ENCODE results near the gene SMAD6. TPM values are rescaled to one million over a fixed set of nuclear protein-coding genes. Genes with fewer than 3 reads are reported as not detected.

The SMAD6 gene
- total RNA-seq, 1 experiment from 2014 or later, result 19.9 TPM

DNA sequence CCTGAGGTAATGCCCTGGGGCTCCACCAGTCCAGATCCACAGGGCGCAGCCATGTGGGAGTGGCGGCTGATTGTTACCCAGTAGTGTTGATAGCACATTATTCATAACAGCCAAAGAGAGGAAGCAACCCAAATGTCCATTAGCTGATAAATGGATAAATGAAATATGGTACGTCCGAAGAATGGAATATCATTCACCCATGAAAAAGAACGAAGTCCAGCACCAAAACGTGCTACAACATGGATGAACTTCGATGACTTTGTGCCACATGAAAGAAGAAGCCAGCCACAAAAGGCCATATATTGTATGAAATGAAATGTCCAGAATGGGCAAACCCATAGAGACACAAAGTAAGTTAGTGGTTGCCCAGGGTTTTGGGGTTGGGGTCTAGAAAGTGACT, 6.4 kb downstream of the SMAD6 start:
- no peak for ATAC-seq
- ChIA-PET CTCF (no interaction called here), POLR2A (ENCODE audit: unreplicated experiment) (no interaction called here)
- Histone ChIP-seq H3K4me3 (ENCODE audit: low read length) (no peak overlapping the region), H3K9me3 (ENCODE audit: low read length) (no peaks in the 10 kb centered on the region), H3F3A (ENCODE audit: low read length, unreplicated experiment) (no peaks in the 10 kb centered on the region), H3K4me2 (ENCODE audit: low read length) (no peak overlapping the region), H4K20me1 (ENCODE audit: low read length) (peaks cover 13% of the 10 kb centered on the region; the same call in 1 of the 2 replicates), H3K27ac (ENCODE audit: low read length) (no peak overlapping the region), H3K9ac (ENCODE audit: low read length) (no peak overlapping the region), H2AFZ (ENCODE audit: low read length) (no peak overlapping the region), H3K4me1 (ENCODE audit: insufficient read depth, low read length) (peaks cover 15% of the 10 kb centered on the region), H3K79me2 (ENCODE audit: low read length) (peaks cover 43% of the 10 kb centered on the region), H3K36me3 (ENCODE audit: low read depth, low read length) (no peaks in the 10 kb centered on the region), H3K9me2 (replicated peaks; ENCODE audit: low read length) (no peaks in the 10 kb centered on the region), H3K27me3 (ENCODE audit: low read length) (no peaks in the 10 kb centered on the region)
- TF ChIP-seq EZH2phosphoT487 (IDR thresholded peaks at IDR 0.05; ENCODE audit: borderline replicate concordance, low read length) (no peak), EZH2 (IDR thresholded peaks at IDR 0.05; ENCODE audit: low read length, unreplicated experiment) (no peak)
- TF ChIP-seq, protein P1, sequence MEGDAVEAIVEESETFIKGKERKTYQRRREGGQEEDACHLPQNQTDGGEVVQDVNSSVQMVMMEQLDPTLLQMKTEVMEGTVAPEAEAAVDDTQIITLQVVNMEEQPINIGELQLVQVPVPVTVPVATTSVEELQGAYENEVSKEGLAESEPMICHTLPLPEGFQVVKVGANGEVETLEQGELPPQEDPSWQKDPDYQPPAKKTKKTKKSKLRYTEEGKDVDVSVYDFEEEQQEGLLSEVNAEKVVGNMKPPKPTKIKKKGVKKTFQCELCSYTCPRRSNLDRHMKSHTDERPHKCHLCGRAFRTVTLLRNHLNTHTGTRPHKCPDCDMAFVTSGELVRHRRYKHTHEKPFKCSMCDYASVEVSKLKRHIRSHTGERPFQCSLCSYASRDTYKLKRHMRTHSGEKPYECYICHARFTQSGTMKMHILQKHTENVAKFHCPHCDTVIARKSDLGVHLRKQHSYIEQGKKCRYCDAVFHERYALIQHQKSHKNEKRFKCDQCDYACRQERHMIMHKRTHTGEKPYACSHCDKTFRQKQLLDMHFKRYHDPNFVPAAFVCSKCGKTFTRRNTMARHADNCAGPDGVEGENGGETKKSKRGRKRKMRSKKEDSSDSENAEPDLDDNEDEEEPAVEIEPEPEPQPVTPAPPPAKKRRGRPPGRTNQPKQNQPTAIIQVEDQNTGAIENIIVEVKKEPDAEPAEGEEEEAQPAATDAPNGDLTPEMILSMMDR (conservative IDR thresholded peaks at IDR 0.05; ENCODE audit: low read depth, low read length), result no peak
- no peak for DNase-seq
- intact Hi-C loops (cut with micrococcal nuclease), result no loop called here
- BruUV-seq (replicated peaks), result no TSS peak

GRCh38 chr15:66709884-66710283, 7.8 kb downstream of the SMAD6 start:
- Histone ChIP-seq H3K4me1 (ENCODE audit: insufficient read depth, low read length) (peaks cover 9% of the 10 kb centered on the region), H3K9ac (ENCODE audit: low read length) (no peak overlapping the region), H3K27me3 (ENCODE audit: low read length) (no peaks in the 10 kb centered on the region), H3K9me3 (ENCODE audit: low read length) (no peaks in the 10 kb centered on the region), H3K79me2 (ENCODE audit: low read length) (peaks cover 28% of the 10 kb centered on the region), H3K9me2 (replicated peaks; ENCODE audit: low read length) (no peaks in the 10 kb centered on the region), H3K4me3 (ENCODE audit: low read length) (no peak overlapping the region), H4K20me1 (ENCODE audit: low read length) (peaks cover 6% of the 10 kb centered on the region; the same call in 1 of the 2 replicates), H3K4me2 (ENCODE audit: low read length) (no peak overlapping the region), H3K27ac (ENCODE audit: low read length) (no peak overlapping the region), H2AFZ (ENCODE audit: low read length) (no peak overlapping the region), H3K36me3 (ENCODE audit: low read depth, low read length) (no peaks in the 10 kb centered on the region), H3F3A (ENCODE audit: low read length, unreplicated experiment) (no peaks in the 10 kb centered on the region)
- POLR2A ChIA-PET (ENCODE audit: unreplicated experiment), result interaction anchor here (0.7 kb wide), 1 partner anchor 70 kb away, joined by 3 read pairs; no protein-coding TSS in a partner anchor
- intact Hi-C loops (cut with micrococcal nuclease), result no loop called here
- no peak for ATAC-seq
- DNase-seq, result no peak
- BruUV-seq (replicated peaks), result no TSS peak
- CTCF ChIA-PET, result no interaction called here
- TF ChIP-seq EZH2 (IDR thresholded peaks at IDR 0.05; ENCODE audit: low read length, unreplicated experiment) (no peak), EZH2phosphoT487 (IDR thresholded peaks at IDR 0.05; ENCODE audit: borderline replicate concordance, low read length) (no peak)
- TF ChIP-seq, protein P1 (conservative IDR thresholded peaks at IDR 0.05; ENCODE audit: low read depth, low read length), result no peak

DNA sequence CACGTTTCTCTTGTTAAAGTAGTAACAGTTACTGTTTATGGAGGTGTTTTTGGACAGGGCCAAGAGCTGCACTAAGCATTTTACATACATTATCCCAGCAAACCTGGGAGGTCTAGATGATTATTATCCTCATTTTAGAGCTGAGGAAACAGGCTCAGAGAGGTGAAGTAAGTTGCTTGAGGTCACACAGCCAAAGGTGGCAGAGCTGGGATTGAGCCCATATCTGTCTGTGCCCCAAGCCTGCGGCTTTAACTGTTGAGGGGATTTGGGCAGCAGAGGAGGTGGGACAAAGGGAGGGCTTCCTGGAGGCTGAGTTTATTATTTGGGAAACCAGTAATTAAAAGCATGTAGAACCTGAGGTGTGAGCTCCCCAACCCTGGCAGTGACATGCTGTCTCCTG, 9.2 kb downstream of the SMAD6 start:
- Histone ChIP-seq H3K9me3 (ENCODE audit: low read length) (no peaks in the 10 kb centered on the region), H3K9ac (ENCODE audit: low read length) (no peak overlapping the region), H2AFZ (ENCODE audit: low read length) (no peak overlapping the region), H3K36me3 (ENCODE audit: low read depth, low read length) (no peaks in the 10 kb centered on the region), H3F3A (ENCODE audit: low read length, unreplicated experiment) (no peaks in the 10 kb centered on the region), H4K20me1 (ENCODE audit: low read length) (no peaks in the 10 kb centered on the region), H3K9me2 (replicated peaks; ENCODE audit: low read length) (no peaks in the 10 kb centered on the region), H3K4me2 (ENCODE audit: low read length) (no peak overlapping the region), H3K27me3 (ENCODE audit: low read length) (no peaks in the 10 kb centered on the region), H3K4me1 (ENCODE audit: insufficient read depth, low read length) (no peaks in the 10 kb centered on the region), H3K79me2 (ENCODE audit: low read length) (peaks cover 14% of the 10 kb centered on the region), H3K4me3 (ENCODE audit: low read length) (no peak overlapping the region), H3K27ac (ENCODE audit: low read length) (no peak overlapping the region)
- ChIA-PET CTCF (no interaction called here), POLR2A (ENCODE audit: unreplicated experiment) (no interaction called here)
- no peak for ATAC-seq
- TF ChIP-seq EZH2phosphoT487 (IDR thresholded peaks at IDR 0.05; ENCODE audit: borderline replicate concordance, low read length), result no peak
- no peak for TF ChIP-seq EZH2 (IDR thresholded peaks at IDR 0.05; ENCODE audit: low read length, unreplicated experiment)
- TF ChIP-seq, protein P1 (conservative IDR thresholded peaks at IDR 0.05; ENCODE audit: low read depth, low read length), result no peak
- no TSS peak for BruUV-seq (replicated peaks)
- intact Hi-C loops (cut with micrococcal nuclease), result no loop called here
- DNase-seq, result no peak
